SK-N-SH (cell line): ENCODE results near the gene MLEC. TPM values are rescaled to one million over a fixed set of nuclear protein-coding genes. Genes with fewer than 3 reads are reported as not detected.

Experiments used
- polyA plus RNA-seq, 3 experiments: library from polyadenylated mRNA; depleted of rRNA; stranded (reverse); fragments of >200 nt; gene quantifications; 2 replicates each; pipeline ENCODE4 v1.2.3, GENCODE V29; 2012

MLEC gene
- polyA plus RNA-seq, 1 of the 3 experiments (the other 2 are of a cell fraction), result 23.4 TPM

Other genes starting within 250 kb of the MLEC start
- gene COX6A1, start 249.0 kb upstream of the MLEC start, polyA plus RNA-seq (2012; rRNA removed), result 1,149 and 1,199 TPM in 2 replicates
- gene TRIAP1, start 240.8 kb upstream of the MLEC start, polyA plus RNA-seq (2012; rRNA removed), result 34.1 and 48.2 TPM in 2 replicates
- gene GATC, start 240.7 kb upstream of the MLEC start, polyA plus RNA-seq (2012; rRNA removed), result 10.6 and 12.4 TPM in 2 replicates
- gene SRSF9, start 217.4 kb upstream of the MLEC start, polyA plus RNA-seq (2012; rRNA removed), result 164 and 210 TPM in 2 replicates
- 596 and 607 TPM in 2 replicates for gene DYNLL1, start 191.0 kb upstream of the MLEC start, polyA plus RNA-seq (2012; rRNA removed)
- gene COQ5, start 158.0 kb upstream of the MLEC start, polyA plus RNA-seq (2012; rRNA removed), result 28.0 and 39.0 TPM in 2 replicates
- gene RNF10, start 152.8 kb upstream of the MLEC start, polyA plus RNA-seq (2012; rRNA removed), result 118 and 122 TPM in 2 replicates
- 129 and 148 TPM in 2 replicates for gene POP5, start 105.7 kb upstream of the MLEC start, polyA plus RNA-seq (2012; rRNA removed)
- 0.08 and 0.21 TPM in 2 replicates for gene CABP1, start 46.5 kb upstream of the MLEC start, polyA plus RNA-seq (2012; rRNA removed)
- gene UNC119B, start 23.3 kb downstream of the MLEC start, polyA plus RNA-seq (2012; rRNA removed), result 23.6 and 32.0 TPM in 2 replicates
- gene ACADS, start 38.7 kb downstream of the MLEC start, polyA plus RNA-seq (2012; rRNA removed), result 4.5 and 4.9 TPM in 2 replicates
- gene SPPL3, start 217.2 kb downstream of the MLEC start, polyA plus RNA-seq (2012; rRNA removed), result 9.6 and 18.8 TPM in 2 replicates